Measurements from ENCODE around the gene AURKB. TPM values are rescaled to one million over a fixed set of nuclear protein-coding genes. Genes with fewer than 3 reads are reported as not detected.

The AURKB gene
- total and polyA plus RNA-seq, 2 of the 13 experiments (the other 11 are each of a cell fraction or from before 2014, with no cell fraction given): 29.5 to 75.3 TPM

DNA sequence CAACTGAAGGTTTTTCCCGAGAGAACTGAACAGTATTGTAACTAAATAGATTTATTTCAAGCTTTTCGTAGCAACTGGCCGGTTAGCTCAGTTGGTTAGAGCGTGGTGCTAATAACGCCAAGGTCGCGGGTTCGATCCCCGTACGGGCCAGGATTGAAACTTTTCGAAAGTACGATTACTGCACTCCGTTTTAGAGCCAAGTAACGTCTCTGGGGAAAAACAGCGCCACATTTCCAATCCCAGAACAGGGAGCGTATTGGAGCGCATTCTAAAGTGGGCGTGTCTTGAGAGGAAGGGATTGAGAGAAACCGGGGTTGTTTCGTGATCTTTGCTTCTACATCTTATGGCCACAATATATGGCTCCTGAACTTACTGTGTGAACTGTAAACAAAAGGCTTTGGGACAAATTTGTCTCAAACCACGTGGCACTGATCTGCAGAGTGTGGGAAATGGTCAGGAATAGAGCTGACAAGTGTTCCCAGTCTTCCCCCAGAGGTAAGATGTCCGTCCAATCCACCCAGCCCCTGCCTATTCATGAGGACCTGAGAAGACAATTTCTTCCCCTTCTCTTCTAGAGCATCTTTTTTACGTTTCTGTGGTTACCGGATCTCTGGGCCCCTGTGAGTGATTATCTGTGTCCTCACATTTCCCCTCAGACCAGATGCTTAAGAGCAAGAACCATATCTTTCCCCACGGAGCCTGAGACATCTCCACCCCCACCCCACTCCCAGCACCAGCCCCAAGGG is 22.7 kb downstream of the AURKB start (continued):
- TF ChIP-seq, protein P1, sequence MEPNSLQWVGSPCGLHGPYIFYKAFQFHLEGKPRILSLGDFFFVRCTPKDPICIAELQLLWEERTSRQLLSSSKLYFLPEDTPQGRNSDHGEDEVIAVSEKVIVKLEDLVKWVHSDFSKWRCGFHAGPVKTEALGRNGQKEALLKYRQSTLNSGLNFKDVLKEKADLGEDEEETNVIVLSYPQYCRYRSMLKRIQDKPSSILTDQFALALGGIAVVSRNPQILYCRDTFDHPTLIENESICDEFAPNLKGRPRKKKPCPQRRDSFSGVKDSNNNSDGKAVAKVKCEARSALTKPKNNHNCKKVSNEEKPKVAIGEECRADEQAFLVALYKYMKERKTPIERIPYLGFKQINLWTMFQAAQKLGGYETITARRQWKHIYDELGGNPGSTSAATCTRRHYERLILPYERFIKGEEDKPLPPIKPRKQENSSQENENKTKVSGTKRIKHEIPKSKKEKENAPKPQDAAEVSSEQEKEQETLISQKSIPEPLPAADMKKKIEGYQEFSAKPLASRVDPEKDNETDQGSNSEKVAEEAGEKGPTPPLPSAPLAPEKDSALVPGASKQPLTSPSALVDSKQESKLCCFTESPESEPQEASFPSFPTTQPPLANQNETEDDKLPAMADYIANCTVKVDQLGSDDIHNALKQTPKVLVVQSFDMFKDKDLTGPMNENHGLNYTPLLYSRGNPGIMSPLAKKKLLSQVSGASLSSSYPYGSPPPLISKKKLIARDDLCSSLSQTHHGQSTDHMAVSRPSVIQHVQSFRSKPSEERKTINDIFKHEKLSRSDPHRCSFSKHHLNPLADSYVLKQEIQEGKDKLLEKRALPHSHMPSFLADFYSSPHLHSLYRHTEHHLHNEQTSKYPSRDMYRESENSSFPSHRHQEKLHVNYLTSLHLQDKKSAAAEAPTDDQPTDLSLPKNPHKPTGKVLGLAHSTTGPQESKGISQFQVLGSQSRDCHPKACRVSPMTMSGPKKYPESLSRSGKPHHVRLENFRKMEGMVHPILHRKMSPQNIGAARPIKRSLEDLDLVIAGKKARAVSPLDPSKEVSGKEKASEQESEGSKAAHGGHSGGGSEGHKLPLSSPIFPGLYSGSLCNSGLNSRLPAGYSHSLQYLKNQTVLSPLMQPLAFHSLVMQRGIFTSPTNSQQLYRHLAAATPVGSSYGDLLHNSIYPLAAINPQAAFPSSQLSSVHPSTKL (CRISPR knock-in tag; IDR thresholded peaks at IDR 0.05): no peak; the same call in 1 of the 2 replicates
- TF ChIP-seq HDAC6 (IDR thresholded peaks at IDR 0.05; ENCODE audit: low read depth, low read length): no peak
- no peak for TF ChIP-seq SMARCC2 (IDR thresholded peaks at IDR 0.05)
- TF ChIP-seq ZNF761 (CRISPR knock-in tag; conservative IDR thresholded peaks at IDR 0.05): no peak; the same call in 1 of the 2 replicates
- TF ChIP-seq SALL1 (CRISPR knock-in tag; IDR thresholded peaks at IDR 0.05): peak; percentile 55
- 0 out of 2 replicates have a peak, but pooled peaks have one; percentile 30 for TF ChIP-seq RELA (CRISPR knock-in tag; IDR thresholded peaks at IDR 0.05)
- TF ChIP-seq ZMYM4 (CRISPR knock-in tag; IDR thresholded peaks at IDR 0.05): peak; percentile 63
- TF ChIP-seq ZFP62 (CRISPR knock-in tag; IDR thresholded peaks at IDR 0.05): no peak
- TF ChIP-seq, protein P2, sequence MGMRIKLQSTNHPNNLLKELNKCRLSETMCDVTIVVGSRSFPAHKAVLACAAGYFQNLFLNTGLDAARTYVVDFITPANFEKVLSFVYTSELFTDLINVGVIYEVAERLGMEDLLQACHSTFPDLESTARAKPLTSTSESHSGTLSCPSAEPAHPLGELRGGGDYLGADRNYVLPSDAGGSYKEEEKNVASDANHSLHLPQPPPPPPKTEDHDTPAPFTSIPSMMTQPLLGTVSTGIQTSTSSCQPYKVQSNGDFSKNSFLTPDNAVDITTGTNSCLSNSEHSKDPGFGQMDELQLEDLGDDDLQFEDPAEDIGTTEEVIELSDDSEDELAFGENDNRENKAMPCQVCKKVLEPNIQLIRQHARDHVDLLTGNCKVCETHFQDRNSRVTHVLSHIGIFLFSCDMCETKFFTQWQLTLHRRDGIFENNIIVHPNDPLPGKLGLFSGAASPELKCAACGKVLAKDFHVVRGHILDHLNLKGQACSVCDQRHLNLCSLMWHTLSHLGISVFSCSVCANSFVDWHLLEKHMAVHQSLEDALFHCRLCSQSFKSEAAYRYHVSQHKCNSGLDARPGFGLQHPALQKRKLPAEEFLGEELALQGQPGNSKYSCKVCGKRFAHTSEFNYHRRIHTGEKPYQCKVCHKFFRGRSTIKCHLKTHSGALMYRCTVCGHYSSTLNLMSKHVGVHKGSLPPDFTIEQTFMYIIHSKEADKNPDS (CRISPR knock-in tag; IDR thresholded peaks at IDR 0.05): peak; percentile 58; the same call in 1 of the 2 replicates
- 0 out of 2 replicates have a peak, but pooled peaks have one; percentile 24 for TF ChIP-seq BCL6 (CRISPR knock-in tag; IDR thresholded peaks at IDR 0.05)
- TF ChIP-seq ONECUT2 (CRISPR knock-in tag; IDR thresholded peaks at IDR 0.05): peak; percentile 49; the same call in 1 of the 2 replicates
- peak; percentile 73; the same call in 1 of the 2 replicates for TF ChIP-seq NKX3-1 (CRISPR knock-in tag; IDR thresholded peaks at IDR 0.05)
- no peak; the same call in 1 of the 2 replicates for TF ChIP-seq ZFP36L1 (CRISPR knock-in tag; IDR thresholded peaks at IDR 0.05)
- TF ChIP-seq MAFG (CRISPR knock-in tag; IDR thresholded peaks at IDR 0.05): no peak
- peak; percentile 84 for TF ChIP-seq XRCC5 (optimal IDR thresholded peaks at IDR 0.05; ENCODE audit: low read length)
- TF ChIP-seq, protein P3, sequence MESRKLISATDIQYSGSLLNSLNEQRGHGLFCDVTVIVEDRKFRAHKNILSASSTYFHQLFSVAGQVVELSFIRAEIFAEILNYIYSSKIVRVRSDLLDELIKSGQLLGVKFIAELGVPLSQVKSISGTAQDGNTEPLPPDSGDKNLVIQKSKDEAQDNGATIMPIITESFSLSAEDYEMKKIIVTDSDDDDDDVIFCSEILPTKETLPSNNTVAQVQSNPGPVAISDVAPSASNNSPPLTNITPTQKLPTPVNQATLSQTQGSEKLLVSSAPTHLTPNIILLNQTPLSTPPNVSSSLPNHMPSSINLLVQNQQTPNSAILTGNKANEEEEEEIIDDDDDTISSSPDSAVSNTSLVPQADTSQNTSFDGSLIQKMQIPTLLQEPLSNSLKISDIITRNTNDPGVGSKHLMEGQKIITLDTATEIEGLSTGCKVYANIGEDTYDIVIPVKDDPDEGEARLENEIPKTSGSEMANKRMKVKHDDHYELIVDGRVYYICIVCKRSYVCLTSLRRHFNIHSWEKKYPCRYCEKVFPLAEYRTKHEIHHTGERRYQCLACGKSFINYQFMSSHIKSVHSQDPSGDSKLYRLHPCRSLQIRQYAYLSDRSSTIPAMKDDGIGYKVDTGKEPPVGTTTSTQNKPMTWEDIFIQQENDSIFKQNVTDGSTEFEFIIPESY (CRISPR knock-in tag; IDR thresholded peaks at IDR 0.05): no peak
- TF ChIP-seq RBM39 (IDR thresholded peaks at IDR 0.05; ENCODE audit: low read depth, low read length, poor library complexity, severe bottlenecking): no peak
- no peak for TF ChIP-seq MLLT10 (CRISPR knock-in tag; IDR thresholded peaks at IDR 0.05)
- TF ChIP-seq, protein P4, sequence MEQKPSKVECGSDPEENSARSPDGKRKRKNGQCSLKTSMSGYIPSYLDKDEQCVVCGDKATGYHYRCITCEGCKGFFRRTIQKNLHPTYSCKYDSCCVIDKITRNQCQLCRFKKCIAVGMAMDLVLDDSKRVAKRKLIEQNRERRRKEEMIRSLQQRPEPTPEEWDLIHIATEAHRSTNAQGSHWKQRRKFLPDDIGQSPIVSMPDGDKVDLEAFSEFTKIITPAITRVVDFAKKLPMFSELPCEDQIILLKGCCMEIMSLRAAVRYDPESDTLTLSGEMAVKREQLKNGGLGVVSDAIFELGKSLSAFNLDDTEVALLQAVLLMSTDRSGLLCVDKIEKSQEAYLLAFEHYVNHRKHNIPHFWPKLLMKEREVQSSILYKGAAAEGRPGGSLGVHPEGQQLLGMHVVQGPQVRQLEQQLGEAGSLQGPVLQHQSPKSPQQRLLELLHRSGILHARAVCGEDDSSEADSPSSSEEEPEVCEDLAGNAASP (CRISPR knock-in tag; IDR thresholded peaks at IDR 0.05; ENCODE audit: borderline replicate concordance): 0 out of 2 replicates have a peak, but pooled peaks have one; percentile 55
- no peak for TF ChIP-seq NFE2L1 (CRISPR knock-in tag; IDR thresholded peaks at IDR 0.05; ENCODE audit: borderline replicate concordance)
- peak; percentile 55 for TF ChIP-seq GATAD1 (CRISPR knock-in tag; IDR thresholded peaks at IDR 0.05)

Measured in HepG2 (cell line).